Esophagus muscularis mucosa (tissue), 4 donors: ENCODE measurements around the gene PLXDC2. TPM values are rescaled to one million over a fixed set of nuclear protein-coding genes. Genes with fewer than 3 reads are reported as not detected.

ENCODE experiments used
- DNase-seq: peaks from one replicate; pipeline ENCODE4 v3.0.0-alpha.2; 2017; ENCODE audit errors: extremely low spot score
- H3K27ac ChIP-seq, 4 donors: fragments of 200-600 bp; sonication (generic); replicated peaks in 1 of 4; 1 replicate in 3 of 4; 2 replicates in 1 of 4; pipeline ENCODE4 v1.5.1; 2016 to 2019; ENCODE audit warnings: mild to moderate bottlenecking in 1 of 4
- H3K27me3 ChIP-seq, 4 donors: fragments of 200-600 bp; sonication (generic); one replicate each; pipeline versions ENCODE4 v1.5.1 to v1.6.0; 2016 to 2019
- H3K36me3 ChIP-seq, 4 donors: fragments of 200-600 bp; sonication (generic); one replicate each; pipeline ENCODE4 v1.5.1; 2016 to 2019
- H3K4me1 ChIP-seq, 4 donors: fragments of 200-600 bp; sonication (generic); one replicate each; pipeline ENCODE4 v1.5.1; 2016 to 2019
- H3K4me3 ChIP-seq, 4 donors: fragments of 200-600 bp; sonication (generic); 1 replicate in 2 of 4; 2 replicates in 2 of 4; pipeline ENCODE4 v1.5.1; 2016 to 2019; ENCODE audit warnings: mild to moderate bottlenecking in 4 of 4, moderate library complexity in 1 of 4
- H3K9me3 ChIP-seq, 4 donors: fragments of 200-600 bp; sonication (generic); 1 replicate in 3 of 4; 2 replicates in 1 of 4; pipeline ENCODE4 v1.5.1; 2016 to 2019
- EP300 ChIP-seq: sonication (generic); formaldehyde crosslinking; IDR thresholded peaks from one replicate; pipeline ENCODE4 v1.6.1; 2017; ENCODE audit warnings: antibody characterized with exemption
- POLR2A ChIP-seq: fragments of 450-650 bp; IDR thresholded peaks from one replicate; pipeline ENCODE4 v1.6.1; 2017; ENCODE audit warnings: antibody characterized with exemption, moderate library complexity, mild to moderate bottlenecking, low read depth
- POLR2AphosphoS5 ChIP-seq, 2 donors: sonication (generic); formaldehyde crosslinking; IDR thresholded peaks; one replicate each; pipeline ENCODE4 v1.6.1; 2017; ENCODE audit warnings: antibody characterized with exemption in 2 of 2
- WGBS: methylation state at CpG from one replicate; pipeline ENCODE4 v1.1.5; 2018; 5-methylcytosine and 5-hydroxymethylcytosine counted together
- intact Hi-C: fragments of 100-400 bp; cut with DNase I; formaldehyde crosslinking; loops from one replicate; pipeline ENCODE4 v1.15.1; 2023
- total RNA-seq, 4 donors: library from RNA; depleted of rRNA; stranded (reverse); fragments of >200 nt; gene quantifications; one replicate each; pipeline versions ENCODE4 v1.1.0 to v1.2.1, GENCODE V29; 2016
- TF ChIP-seq, protein P1 (sequence below), 3 experiments: fragments of 200-600 bp in 2 of 3; fragments of 450-650 bp in 1 of 3; sonication (generic) in 2 of 3; IDR thresholded peaks; one replicate each; pipeline ENCODE4 v1.5.1; 2017 to 2019; ENCODE audit warnings: antibody characterized with exemption in 3 of 3, mild to moderate bottlenecking in 2 of 3, moderate library complexity in 1 of 3

Gene PLXDC2
- total RNA-seq, 4 donors from 2014 or later = 28.7 to 54.2 (median 42.4) TPM

DNA sequence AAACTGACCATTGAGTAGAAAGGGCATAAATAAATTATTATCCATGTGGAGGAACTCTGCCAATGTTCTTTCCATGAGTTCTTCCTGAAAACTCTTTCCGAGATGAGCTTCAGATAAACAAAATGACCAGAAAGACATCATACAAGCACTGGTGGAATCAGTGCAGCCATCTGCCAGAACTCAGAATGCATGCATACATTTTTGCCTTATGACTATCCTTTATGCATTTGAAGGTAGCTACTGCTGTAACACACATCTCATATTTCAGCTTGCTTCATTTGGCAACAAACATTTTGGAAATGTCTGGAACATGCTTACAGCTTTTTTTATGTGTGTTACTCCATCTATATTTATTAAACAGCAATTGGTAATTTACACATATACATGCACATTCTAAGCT, 448.9 kb downstream of the PLXDC2 start:
- peaks cover 0 to 5% (median 0%) of the 10 kb centered on the region in 4 donors for H3K36me3 ChIP-seq
- TF ChIP-seq EP300 = no peak
- no peak for TF ChIP-seq POLR2A
- TF ChIP-seq, protein P1, sequence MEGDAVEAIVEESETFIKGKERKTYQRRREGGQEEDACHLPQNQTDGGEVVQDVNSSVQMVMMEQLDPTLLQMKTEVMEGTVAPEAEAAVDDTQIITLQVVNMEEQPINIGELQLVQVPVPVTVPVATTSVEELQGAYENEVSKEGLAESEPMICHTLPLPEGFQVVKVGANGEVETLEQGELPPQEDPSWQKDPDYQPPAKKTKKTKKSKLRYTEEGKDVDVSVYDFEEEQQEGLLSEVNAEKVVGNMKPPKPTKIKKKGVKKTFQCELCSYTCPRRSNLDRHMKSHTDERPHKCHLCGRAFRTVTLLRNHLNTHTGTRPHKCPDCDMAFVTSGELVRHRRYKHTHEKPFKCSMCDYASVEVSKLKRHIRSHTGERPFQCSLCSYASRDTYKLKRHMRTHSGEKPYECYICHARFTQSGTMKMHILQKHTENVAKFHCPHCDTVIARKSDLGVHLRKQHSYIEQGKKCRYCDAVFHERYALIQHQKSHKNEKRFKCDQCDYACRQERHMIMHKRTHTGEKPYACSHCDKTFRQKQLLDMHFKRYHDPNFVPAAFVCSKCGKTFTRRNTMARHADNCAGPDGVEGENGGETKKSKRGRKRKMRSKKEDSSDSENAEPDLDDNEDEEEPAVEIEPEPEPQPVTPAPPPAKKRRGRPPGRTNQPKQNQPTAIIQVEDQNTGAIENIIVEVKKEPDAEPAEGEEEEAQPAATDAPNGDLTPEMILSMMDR (IDR thresholded peaks at IDR 0.05) = no peak
- no peak for TF ChIP-seq POLR2AphosphoS5 (IDR thresholded peaks at IDR 0.05)
- H3K4me1 ChIP-seq = no peaks in the 10 kb centered on the region
- DNase-seq = no peak
- no peaks in the 10 kb centered on the region for H3K9me3 ChIP-seq
- intact Hi-C loops = no loop called here
- WGBS = 86% methylated on average over 1 of the region's 1 CpG
- H3K4me3 ChIP-seq = no peak overlapping the region
- H3K27ac ChIP-seq = no peak overlapping the region
- H3K27me3 ChIP-seq = no peaks in the 10 kb centered on the region

DNA sequence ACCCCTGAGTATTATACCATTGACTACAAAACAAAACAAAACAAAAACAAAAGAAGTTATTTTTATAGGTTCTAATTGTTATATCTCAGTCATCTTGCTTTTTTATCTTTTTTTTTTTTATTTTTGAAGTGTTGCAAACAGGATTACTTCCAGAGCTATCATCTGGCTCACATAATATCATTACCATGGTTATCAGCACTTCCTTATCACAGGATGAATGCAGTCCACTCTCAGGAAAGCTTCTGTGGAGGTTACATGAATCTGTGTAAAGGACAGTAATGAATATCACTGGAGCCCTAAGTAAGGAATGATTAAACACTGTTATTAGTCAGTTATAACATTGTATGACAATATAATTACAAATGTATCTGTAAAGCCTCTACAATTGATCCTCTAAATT, 451.5 kb downstream of the PLXDC2 start:
- H3K27me3 ChIP-seq = no peaks in the 10 kb centered on the region
- H3K36me3 ChIP-seq = peaks cover 0 to 1% (median 0%) of the 10 kb centered on the region in 4 donors
- no peak overlapping the region for H3K4me3 ChIP-seq
- H3K4me1 ChIP-seq = no peaks in the 10 kb centered on the region
- H3K9me3 ChIP-seq = no peaks in the 10 kb centered on the region
- TF ChIP-seq EP300 (no peak), POLR2AphosphoS5 (IDR thresholded peaks at IDR 0.05) (no peak), POLR2A (no peak)
- TF ChIP-seq, protein P1 (IDR thresholded peaks at IDR 0.05) = no peak
- DNase-seq = no peak
- no peak overlapping the region for H3K27ac ChIP-seq
- intact Hi-C loops = no loop called here

DNA sequence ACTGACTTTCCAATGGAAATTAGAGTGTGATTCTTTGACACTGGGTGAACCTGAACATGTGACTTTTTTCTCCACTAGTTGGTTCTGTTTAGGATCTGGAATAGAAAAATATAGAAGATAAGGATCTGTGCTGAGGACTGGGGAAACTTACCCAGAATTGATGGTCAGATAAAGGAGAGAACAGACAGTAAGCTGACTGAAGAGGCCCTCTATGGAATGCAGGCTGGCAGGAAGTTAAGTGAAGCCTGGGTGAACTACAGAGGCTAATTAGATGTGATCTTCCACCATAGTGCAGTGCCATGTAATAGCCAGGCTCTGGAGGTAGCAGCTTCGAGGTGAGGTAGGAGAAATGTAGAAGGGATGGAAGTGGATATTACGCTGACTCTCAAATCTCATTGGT, 455.3 kb downstream of the PLXDC2 start:
- no peak for DNase-seq
- intact Hi-C loops = no loop called here
- no peaks in the 10 kb centered on the region for H3K4me1 ChIP-seq
- no peaks in the 10 kb centered on the region for H3K27me3 ChIP-seq
- H3K27ac ChIP-seq = no peak overlapping the region
- 92% methylated on average over 2 of the region's 2 CpGs for WGBS
- no peak overlapping the region for H3K4me3 ChIP-seq
- H3K9me3 ChIP-seq = no peaks in the 10 kb centered on the region
- no peak for TF ChIP-seq EP300
- no peak for TF ChIP-seq POLR2A
- TF ChIP-seq POLR2AphosphoS5 (IDR thresholded peaks at IDR 0.05) = no peak
- TF ChIP-seq, protein P1 (IDR thresholded peaks at IDR 0.05) = no peak
- no peaks in the 10 kb centered on the region for H3K36me3 ChIP-seq

DNA sequence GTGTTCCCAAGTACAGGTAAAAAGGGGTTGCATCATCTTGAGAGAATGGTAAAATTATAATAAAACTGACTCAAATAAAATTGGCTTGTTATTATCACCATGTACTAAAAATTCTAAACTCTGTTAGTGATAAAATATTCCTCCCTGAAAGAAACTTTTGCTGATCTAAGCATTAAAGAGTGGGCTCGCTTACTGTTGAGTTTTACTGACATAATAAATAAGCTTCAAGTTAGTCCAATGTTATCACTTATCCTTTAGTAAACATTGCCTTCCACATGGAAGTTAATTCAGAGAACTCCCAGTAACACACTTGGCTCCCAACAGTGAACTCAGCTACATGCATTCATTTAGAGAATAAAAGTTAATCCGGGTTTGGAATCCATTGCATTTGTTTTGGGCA, 456.4 kb downstream of the PLXDC2 start:
- Histone ChIP-seq H3K27me3 (no peaks in the 10 kb centered on the region), H3K27ac (no peak overlapping the region), H3K36me3 (no peaks in the 10 kb centered on the region), H3K4me3 (no peak overlapping the region), H3K9me3 (no peaks in the 10 kb centered on the region), H3K4me1 (no peaks in the 10 kb centered on the region)
- DNase-seq = no peak
- intact Hi-C loops = no loop called here
- TF ChIP-seq, protein P1 (IDR thresholded peaks at IDR 0.05) = no peak
- TF ChIP-seq EP300 = no peak
- TF ChIP-seq POLR2AphosphoS5 (IDR thresholded peaks at IDR 0.05) = no peak
- TF ChIP-seq POLR2A = no peak
- WGBS = 79% methylated on average over 2 of the region's 2 CpGs

DNA sequence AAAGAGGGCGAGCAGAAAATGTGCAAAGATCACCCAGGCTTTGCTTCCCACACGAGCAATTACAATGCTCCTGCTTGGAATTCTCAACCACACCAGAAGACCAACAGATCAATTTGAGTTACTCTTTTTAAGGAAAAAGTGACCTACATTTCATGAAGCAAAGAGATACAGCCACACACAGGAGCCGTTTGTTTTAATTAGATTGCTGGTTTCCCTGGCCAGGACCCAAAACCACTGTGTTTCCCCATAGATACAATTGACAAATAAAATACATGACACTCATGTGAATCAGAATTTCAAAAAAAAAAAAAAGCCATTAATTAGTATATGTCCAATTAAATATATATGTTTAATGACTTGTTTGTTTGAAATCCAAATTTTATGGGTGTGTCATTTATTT, 458.3 kb downstream of the PLXDC2 start:
- no peaks in the 10 kb centered on the region for H3K27me3 ChIP-seq
- no peaks in the 10 kb centered on the region for H3K9me3 ChIP-seq
- TF ChIP-seq POLR2AphosphoS5 (IDR thresholded peaks at IDR 0.05) (no peak), EP300 (no peak), POLR2A (no peak)
- TF ChIP-seq, protein P1 (IDR thresholded peaks at IDR 0.05) = no peak
- no peak overlapping the region for H3K4me3 ChIP-seq
- no peak for DNase-seq
- H3K27ac ChIP-seq = no peak overlapping the region
- intact Hi-C loops = no loop called here
- peaks cover 0 to 3% (median 0%) of the 10 kb centered on the region in 4 donors for H3K36me3 ChIP-seq
- WGBS = 82% methylated on average over 3 of the region's 3 CpGs
- no peaks in the 10 kb centered on the region for H3K4me1 ChIP-seq
